Activated T-helper 1 cell treated with anti-CD3 and anti-CD28 coated beads, Interleukin-2, amount 50 U/mL, for 16 hours (primary cell): Measurements from ENCODE around the gene COX6B1.
"Not testable (repeated sequence)": the region's sequence is repeated elsewhere in the genome, so short reads cannot be mapped to it uniquely, and the experiment has no call there.

Source experiments
- DNase-seq, 2 donors: peaks; one replicate each; pipeline ENCODE4 v3.0.0-alpha.2; 2020; ENCODE audit warnings: low read depth in 1 of 2, low spot score in 1 of 2

The COX6B1 gene

DNA sequence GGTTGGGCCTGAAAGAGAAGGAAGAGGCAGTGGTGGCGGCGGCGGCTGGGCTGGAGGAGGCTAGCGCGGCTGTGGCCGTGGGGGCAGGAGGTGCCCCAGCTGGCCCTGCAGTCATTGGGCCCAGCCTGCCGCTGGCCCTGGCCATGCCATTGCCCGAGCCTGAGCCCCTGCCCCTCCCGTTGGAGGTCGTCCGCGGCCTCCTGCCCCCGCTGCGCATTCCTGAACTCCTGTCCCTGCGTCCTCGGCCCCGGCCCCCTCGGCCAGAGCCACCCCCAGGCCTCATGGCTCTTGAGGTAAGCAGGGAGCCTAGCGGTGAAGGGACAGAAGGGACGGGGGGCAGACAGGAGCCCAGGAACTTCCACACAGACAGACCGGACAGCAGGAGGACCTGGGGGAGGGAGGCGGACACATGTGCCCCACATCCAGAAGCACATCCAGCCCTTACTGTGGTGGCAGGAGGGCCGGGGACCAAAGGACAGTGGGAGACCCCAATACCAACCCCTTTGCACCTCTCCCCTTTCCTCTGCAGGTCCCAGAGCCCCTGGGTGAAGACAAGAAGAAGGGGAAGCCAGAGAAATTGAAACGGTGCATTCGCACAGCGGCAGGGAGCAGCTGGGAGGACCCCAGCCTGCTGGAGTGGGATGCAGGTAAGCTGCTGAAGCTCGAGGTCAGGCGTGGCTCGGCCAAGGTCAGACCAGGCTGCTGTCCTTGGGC is 14.2 kb upstream of the COX6B1 start:
- DNase-seq: no peak

DNA sequence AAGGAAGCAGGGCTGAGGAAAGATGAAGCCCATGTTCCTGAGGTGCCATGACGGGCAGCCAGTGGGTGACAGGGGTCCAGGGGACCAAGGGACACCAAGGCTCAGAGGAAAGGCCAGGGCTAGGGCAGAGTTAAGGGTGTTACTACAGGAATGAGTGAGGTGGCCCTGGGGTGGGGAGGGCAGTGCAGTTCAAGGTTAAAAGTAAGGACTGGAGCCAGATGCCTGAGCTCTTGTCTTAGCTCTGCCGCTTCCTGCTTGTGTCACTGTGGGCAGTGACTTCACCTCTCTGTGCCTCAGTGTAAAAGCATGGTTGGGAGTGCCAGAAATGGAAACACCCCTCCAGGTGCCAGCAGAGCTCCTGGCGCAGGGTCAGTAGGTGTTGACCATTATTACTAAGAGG is 11.5 kb upstream of the COX6B1 start:
- no peak for DNase-seq

DNA sequence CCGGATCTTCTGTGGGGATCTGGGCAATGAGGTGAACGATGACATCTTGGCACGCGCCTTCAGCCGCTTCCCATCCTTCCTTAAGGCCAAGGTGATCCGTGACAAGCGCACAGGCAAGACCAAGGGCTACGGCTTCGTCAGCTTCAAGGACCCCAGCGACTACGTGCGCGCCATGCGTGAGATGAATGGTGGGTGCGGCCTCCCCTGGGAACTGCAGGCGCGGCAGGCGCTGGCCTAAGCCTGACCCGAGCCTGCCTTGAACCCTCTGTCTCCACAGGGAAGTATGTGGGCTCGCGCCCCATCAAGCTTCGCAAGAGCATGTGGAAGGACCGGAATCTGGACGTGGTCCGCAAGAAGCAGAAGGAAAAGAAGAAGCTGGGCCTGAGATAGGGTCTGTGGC is 11.0 kb upstream of the COX6B1 start:
- DNase-seq: no peak

DNA sequence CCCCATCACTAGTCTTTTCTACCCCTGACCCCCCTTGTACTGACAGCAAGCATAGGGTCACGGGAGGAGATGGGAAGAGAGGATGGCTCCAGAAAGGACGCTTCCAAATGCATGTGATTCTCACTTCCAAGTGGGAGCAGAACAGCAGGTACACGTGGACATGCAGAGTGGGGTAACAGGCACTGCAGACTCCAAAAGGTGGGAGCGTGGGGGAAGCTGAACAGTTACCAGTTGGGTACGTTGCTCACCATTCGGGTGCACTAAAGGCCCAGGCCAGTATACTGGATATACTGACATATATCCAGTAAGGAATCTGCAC is 8.8 kb upstream of the COX6B1 start:
- DNase-seq: no peak

DNA sequence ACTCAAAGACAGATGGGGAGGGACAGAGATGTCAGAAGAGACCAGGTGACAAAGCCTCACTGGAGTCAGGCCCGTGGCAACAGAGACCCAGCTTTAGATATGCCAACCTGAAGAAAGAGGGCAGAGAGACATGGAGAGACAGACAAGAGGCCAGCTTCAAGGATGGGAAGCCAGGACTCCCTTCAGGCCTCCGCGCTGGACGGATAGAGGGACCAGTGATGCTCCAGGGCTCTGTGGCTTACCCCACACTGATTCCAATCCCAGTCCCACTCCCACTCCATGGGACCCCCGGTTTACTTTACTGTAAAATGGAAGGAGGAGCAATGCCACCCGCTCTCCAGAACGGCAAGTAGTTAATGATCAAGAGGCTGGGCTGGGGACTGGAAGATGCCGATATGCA is 8.3 kb upstream of the COX6B1 start:
- no peak for DNase-seq

DNA sequence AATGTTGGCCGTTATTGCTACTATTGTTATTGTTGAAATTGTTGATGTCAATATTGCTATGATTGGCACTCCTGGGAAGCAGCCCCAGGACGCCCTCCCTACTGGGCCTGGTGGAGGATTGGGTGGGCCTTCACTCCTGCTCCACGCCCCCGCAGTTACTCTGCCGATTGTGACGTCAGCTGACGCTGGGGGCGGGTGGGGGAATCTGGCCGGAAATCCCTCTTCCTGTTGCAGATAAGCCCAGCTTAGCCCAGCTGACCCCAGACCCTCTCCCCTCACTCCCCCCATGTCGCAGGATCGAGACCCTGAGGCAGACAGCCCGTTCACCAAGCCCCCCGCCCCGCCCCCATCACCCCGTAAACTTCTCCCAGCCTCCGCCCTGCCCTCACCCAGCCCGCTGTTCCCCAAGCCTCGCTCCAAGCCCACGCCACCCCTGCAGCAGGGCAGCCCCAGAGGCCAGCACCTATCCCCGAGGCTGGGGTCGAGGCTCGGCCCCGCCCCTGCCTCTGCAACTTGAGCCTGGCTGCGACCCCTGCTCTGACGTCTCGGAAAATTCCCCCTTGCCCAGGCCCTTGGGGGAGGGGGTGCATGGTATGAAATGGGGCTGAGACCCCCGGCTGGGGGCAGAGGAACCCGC is 6.5 kb upstream of the COX6B1 start, which contains the start of gene ETV2:
TSS of gene ETV2 (plus strand) at position 231 of the 637 bp plus-strand sequence. CDS start 716 bp downstream, outside the sequence.
- DNase-seq: peak in 1 of 2 donors; percentile 24

DNA sequence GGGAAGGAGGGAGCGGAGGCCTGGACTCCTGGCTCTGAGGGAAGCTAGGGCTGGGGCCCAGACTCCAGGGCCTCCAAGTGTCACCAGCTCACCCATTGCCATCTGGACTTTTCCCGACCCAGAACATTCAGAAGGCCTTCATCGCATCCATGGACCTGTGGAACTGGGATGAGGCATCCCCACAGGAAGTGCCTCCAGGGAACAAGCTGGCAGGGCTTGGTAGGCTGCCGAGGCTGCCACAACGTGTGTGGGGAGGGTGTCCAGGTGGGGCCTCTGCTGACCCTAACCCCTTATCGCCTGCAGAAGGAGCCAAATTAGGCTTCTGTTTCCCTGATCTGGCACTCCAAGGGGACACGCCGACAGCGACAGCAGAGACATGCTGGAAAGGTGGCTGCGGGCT is 5.8 kb upstream of the COX6B1 start:
- no peak for DNase-seq

DNA sequence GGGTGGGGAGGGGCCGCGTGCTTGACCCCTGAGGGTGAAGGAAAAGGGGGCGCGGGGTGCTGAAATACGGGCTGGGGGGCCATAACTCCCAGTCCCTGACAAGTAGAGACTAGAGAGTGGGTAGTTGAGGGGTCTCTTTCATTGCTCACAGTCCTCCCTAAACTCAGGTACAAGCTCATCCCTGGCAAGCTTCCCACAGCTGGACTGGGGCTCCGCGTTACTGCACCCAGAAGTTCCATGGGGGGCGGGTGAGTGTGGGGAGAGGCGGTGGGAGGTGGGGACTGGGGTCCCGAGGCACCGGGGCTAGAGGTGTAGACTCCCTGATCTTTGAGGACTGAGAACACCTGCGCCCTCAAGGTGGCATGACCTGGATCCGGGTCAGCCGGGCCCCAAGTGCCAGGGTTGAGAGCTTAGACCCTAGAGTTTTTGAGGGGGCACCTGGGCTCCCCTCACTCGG is 5.3 kb upstream of the COX6B1 start:
- no peak for DNase-seq

DNA sequence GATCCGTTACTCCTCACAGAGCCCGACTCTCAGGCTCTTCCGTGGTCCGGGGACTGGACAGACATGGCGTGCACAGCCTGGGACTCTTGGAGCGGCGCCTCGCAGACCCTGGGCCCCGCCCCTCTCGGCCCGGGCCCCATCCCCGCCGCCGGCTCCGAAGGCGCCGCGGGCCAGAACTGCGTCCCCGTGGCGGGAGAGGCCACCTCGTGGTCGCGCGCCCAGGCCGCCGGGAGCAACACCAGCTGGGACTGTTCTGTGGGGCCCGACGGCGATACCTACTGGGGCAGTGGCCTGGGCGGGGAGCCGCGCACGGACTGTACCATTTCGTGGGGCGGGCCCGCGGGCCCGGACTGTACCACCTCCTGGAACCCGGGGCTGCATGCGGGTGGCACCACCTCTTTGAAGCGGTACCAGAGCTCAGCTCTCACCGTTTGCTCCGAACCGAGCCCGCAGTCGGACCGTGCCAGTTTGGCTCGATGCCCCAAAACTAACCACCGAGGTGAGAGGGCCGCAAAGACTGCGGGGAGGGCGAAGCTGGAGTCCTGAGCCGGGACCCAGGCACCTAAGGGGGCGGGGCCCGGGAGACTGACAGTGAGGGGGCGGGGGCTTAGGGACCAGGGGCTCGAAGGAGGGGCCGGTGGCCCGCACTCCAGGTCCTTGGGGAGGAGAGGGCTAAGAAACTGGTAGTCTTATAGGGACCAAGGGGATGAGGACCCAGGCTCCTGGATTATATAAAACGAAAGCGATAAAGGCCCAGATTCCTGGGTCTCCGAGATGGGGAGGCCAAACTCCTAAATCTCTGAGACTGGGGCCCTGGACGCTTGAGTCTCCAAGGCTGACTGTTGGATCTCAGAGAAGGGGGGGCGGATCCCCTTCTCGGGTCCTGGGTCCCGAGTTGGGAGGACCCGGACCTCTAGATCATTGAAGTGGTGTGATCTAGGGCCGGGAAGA is 4.6 kb upstream of the COX6B1 start:
- peak; percentile 56 to 66 for DNase-seq

DNA sequence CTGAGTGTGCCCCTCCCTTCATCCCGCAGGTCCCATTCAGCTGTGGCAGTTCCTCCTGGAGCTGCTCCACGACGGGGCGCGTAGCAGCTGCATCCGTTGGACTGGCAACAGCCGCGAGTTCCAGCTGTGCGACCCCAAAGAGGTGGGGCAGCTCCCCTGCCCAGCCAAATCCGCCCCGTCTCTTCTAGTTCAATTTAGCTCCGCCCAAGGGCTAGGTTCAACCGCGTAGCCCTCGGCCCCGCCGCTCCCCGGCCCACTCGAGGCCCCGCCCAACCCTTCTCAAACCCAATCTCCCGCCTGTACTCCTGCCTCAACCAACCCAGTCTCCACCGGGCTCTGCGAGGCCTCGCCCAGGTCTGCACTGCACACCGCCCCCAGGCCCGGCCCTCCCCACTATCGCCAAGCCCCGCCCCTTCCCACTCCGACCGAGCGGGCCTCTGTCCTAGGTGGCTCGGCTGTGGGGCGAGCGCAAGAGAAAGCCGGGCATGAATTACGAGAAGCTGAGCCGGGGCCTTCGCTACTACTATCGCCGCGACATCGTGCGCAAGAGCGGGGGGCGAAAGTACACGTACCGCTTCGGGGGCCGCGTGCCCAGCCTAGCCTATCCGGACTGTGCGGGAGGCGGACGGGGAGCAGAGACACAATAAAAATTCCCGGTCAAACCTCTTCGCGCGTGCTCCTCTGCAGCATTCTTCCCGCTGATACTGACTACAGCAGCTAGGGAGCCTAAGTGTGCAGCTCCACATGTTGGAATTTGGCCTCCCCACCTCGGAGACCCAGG is 3.7 kb upstream of the COX6B1 start:
- peak; percentile 87 to 93 for DNase-seq

DNA sequence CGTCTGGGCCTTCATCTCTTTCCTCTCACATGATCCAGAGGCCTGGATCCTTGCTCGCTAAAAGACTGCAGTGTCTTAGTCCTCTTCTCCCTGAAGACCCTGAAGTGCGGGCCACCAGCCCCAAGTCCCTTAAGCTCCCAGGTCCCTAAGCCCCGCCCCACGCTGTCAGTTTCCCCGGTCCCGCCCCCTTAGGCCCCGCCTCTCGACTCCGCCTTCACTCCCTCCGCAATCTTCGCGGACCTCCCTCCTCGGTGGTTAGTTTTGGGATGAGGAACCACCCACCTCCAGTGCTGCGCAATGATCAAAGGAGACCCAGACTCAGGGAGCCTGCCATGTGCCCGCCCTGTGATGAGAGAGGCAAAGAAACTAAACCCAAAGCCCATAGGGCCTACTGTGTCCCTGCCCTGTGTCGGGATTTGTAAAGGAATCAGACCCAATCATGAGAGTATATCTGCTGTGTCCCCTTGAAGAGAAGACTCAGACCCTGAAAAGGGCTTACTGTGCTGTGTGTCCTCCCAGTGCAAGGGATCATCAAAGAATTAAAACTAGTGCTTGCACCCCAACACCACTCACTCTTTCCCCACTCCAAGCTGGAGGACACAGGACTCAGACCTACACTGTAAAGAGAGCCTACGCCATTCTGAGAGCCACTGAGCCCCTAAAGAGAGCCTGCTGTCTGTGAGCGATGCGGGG is 3.0 kb upstream of the COX6B1 start:
- peak; percentile 35 to 55 for DNase-seq

DNA sequence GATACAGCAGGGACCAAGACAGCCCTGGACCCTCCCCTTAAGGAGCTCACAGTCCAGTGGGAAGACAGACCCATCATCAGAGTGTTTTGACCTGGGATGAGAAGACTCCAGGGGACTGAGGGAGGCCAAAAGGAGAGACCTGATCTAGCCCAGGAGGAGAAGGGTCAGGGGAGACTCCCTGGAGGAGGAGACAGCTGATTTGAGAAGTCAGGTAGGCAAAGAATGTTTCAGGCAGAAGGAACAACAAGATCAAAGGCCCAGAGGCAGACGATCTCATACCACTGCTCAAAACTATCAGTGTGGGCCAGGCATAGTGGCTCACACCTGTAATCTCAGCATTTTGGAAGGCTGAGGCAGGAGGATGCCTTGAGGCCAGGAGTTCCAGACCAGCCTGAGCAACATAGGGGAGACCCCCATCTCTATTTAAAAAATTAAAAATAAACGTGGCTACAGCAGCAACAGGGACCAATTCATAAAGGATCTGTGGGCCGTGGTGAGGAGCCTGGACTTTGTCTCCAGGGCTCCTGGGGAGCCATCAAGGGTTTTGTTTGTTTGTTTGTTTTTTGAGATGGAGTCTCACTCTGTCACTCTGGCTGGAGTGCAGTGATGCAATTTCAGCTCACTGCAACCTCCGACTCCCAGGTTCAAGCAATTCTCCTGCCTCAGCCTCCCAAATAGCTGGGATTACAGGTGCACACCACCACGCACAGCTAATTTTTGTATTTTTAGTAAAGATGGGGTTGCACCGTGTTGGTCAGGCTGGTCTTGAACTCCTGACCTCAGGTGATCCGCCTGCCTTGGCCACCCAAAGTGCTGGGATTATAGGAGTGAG is 2.2 kb upstream of the COX6B1 start:
- no peak for DNase-seq

DNA sequence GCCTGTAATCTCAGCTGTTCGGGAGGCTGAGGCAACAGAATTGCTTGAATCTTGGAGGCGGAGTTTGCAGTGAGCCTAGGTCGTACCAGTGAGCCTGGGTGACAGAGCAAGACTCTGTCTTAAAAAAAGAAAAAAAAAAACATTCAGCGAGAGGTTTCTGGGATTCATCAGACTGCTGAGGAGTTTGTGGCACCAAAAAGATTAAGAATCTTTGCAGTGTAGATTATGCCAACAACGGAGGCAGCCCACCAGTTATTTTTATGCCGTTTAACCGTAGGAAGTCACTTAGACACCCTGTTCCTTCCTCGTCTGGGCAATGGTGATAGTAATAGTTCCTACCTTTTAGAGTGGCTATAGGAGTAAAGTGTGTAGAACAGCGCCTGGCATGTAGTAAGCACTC is 2.5 kb downstream of the COX6B1 start:
- DNase-seq: no peak

DNA sequence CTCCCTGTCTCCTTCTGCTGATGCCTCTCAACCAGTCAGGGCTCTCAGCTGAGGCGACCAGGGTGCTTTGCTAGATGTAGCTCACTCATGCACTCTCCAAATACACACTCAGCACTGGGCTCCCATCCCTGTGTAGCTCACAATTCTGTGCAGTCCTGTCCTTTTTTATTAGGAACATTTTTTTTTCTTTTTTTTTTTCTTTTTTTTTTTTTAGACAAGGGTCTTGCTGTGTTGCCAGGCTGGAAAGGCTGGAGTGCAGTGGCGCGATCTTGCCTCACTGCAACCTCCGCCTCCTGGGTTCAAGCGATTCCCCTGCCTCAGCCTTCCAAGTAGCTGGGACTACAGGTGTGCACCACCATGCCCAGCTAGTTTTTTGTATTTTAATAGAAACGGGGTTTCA is 6.7 kb downstream of the COX6B1 start:
- DNase-seq: not testable (repeated sequence)

DNA sequence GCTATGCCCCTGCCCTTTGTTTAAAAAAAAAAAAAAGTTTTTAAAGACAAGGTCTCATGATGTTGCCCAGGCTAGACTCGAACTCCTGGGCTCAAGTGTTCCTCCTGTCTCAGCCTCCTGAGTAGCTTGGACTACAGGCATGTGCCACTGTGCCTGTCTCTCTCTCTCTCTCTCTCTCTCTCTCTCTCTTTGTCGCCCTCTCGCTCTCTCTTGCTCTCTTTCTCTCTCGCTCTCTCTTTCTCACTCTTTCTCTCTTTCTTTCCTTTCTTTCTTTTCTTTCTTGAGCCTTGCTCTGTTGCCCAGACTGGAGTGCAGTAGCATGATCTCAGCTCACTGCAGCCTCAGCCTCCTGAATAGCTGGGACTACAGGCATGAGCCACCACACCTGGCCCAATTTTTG is 7.5 kb downstream of the COX6B1 start:
- DNase-seq: no peak

DNA sequence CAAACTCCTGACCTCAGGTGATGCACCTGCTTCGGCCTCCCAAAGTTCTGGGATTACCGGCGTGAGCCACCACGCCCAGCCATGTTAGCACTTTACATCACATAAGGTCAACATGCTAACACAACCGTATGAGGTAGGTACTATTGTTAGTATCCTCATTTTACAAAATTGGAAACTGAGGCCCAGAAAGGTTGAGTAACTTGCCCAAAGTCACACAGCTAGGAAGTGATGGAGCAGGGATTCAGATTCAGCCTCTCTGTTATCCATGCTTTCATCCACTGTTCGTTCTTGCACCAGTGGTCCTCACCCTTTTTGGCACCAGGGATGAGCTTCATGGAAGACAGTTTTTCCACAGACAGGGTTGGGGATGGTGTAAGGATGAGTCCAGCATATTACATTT is 8.6 kb downstream of the COX6B1 start:
- DNase-seq: no peak

DNA sequence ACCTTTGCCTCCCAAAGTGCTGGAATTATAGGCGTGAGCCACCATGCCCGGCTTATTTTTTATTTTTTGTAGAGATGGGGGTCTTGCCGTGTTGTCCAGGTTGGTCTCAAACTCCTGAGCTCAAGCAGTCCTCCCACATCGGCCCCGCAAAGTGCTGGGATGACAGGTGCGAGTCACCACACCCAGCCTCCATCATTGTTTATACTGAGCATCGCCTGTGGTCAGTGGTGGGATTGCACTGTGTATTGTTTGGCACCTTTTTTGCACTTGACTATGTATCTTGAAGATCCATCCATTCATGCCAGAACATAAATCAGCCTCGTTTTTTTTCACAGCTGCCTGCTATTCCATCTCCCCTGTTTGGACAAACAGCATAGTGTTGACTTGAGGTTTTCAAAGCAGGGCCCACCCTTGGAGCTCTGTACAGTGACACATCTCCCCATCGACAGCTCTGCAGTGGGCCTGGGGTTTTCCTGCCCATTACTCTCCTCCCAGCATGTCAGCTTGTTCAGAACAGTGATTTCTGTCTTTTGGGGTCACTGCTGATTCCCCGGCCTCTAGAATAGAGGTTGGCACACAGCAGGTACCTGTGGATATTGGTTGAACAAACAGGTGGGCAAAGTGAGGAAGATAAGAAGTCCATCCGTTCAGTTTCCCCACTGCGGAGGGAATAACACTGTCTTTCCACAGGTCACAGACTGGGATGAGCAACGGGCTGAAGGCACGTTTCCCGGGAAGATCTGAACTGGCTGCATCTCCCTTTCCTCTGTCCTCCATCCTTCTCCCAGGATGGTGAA is 10.0 kb downstream of the COX6B1 start:
- no peak for DNase-seq

DNA sequence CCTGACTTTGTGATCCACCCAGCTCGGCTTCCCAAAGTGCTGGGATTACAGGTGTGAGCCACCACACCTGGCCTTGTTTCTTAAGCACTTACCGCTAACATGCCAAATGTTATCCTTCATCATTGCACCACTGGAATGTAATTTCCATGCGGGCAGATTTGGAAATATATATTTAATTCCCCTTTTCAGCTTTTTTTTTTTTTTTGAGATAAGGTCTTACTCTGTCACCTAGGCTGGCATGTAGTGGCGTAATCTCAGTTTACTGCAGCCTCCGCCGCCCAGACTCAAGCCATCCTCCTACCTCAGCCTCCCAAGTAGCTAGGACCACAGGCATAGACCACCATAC is 13.8 kb downstream of the COX6B1 start:
- DNase-seq: no peak

DNA sequence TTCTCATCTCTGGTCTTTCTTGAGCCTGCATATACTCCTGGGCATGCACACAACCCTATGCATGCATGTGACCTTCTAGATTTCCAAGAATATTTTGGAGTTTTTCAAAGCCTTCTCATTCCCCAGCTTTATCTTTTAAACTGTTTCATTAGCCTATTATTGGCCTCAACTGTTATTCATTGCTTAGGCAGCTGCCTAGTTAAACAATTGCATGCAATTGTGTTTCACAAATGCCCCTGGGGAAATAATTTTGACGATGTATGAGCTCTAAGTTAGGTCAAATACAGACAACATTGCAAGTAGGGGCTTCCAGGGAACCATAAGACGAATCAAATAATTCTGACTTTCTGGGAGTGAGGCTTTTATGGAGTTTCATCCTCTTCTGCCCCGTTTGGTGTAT is 15.9 kb downstream of the COX6B1 start:
- DNase-seq: no peak
